Tibial nerve (tissue), 4 donors: ENCODE results near the gene PSMA3.

ENCODE experiments used
- EP300 ChIP-seq, 2 donors: sonication (generic); formaldehyde crosslinking; IDR thresholded peaks; one replicate each; pipeline ENCODE4 v1.6.1; 2017; ENCODE audit warnings: antibody characterized with exemption in 2 of 2, mild to moderate bottlenecking in 1 of 2
- POLR2A ChIP-seq, 2 donors: fragments of 450-650 bp; IDR thresholded peaks; one replicate each; pipeline ENCODE4 v1.6.1; 2017; ENCODE audit warnings: antibody characterized with exemption in 2 of 2, mild to moderate bottlenecking in 2 of 2, moderate library complexity in 2 of 2
- TF ChIP-seq, protein P1 (sequence below), 5 experiments: fragments of 200-600 bp in 3 of 5; fragments of 450-650 bp in 2 of 5; sonication (generic) in 3 of 5; IDR thresholded peaks; one replicate each; pipeline ENCODE4 v1.5.1; 2016 to 2019; ENCODE audit warnings: antibody characterized with exemption in 5 of 5, mild to moderate bottlenecking in 3 of 5, moderate library complexity in 2 of 5

DNA sequence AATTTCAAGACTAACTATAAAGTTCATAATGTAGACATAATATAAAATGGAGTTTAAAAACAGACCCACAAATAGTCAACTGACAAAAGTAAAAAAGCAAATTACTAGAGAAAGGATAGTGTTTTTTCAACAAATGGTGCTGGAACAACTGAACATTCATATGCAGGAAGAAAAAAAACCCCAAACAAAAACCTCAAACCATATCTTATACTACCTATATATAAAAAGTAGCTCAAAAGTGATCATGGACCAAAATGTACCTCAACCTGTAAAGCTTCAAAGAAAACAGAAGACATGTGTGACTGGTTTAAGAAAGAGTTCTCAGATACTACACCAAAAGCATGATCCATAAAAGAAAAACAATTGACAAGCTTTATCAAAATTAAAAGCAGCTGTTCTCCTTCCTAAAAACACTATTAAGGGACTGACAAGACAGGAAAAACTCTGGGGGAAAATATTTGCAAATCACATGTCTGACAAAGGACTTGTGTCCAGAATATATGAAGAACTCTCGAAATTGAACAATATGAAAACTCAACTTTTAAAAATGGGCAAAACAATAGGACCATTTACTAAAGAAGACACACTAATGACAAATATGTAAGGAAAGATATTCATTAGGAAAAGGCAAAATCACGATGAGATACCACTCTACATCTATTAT, 31.0 kb downstream of the PSMA3 start:
- TF ChIP-seq, protein P1, sequence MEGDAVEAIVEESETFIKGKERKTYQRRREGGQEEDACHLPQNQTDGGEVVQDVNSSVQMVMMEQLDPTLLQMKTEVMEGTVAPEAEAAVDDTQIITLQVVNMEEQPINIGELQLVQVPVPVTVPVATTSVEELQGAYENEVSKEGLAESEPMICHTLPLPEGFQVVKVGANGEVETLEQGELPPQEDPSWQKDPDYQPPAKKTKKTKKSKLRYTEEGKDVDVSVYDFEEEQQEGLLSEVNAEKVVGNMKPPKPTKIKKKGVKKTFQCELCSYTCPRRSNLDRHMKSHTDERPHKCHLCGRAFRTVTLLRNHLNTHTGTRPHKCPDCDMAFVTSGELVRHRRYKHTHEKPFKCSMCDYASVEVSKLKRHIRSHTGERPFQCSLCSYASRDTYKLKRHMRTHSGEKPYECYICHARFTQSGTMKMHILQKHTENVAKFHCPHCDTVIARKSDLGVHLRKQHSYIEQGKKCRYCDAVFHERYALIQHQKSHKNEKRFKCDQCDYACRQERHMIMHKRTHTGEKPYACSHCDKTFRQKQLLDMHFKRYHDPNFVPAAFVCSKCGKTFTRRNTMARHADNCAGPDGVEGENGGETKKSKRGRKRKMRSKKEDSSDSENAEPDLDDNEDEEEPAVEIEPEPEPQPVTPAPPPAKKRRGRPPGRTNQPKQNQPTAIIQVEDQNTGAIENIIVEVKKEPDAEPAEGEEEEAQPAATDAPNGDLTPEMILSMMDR (IDR thresholded peaks at IDR 0.05): no peak
- TF ChIP-seq POLR2A (IDR thresholded peaks at IDR 0.05): no peak
- no peak for TF ChIP-seq EP300 (IDR thresholded peaks at IDR 0.05)
